H9 (cell line): ENCODE measurements around the gene LZTR1. TPM values are rescaled to one million over a fixed set of nuclear protein-coding genes. Genes with fewer than 3 reads are reported as not detected.

Source experiments
- DNase-seq: peaks from one replicate; pipeline ENCODE4 v3.0.0-alpha.2; 2017
- H2AFZ ChIP-seq: one replicate; pipeline ENCODE4 v1.6.1; 2013; ENCODE audit warnings: mild to moderate bottlenecking, low read length, control low read depth, moderate library complexity
- H2AK5ac ChIP-seq: 2 replicates; pipeline ENCODE4 v1.6.1; 2013; ENCODE audit warnings: low read length, control low read depth, mixed read lengths; ENCODE audit not compliant: insufficient read length
- H2BK120ac ChIP-seq: one replicate; pipeline ENCODE4 v1.6.1; 2013; ENCODE audit warnings: low read depth, mild to moderate bottlenecking, low read length, control low read depth, inconsistent platforms; ENCODE audit not compliant: poor library complexity, severe bottlenecking
- H2BK12ac ChIP-seq: 2 replicates; pipeline ENCODE4 v1.6.1; 2013; ENCODE audit warnings: low read length, control low read depth, mixed read lengths, low read depth; ENCODE audit not compliant: insufficient read length
- H2BK15ac ChIP-seq: 2 replicates; pipeline ENCODE4 v1.6.1; 2013; ENCODE audit warnings: low read depth, low read length, control low read depth
- H2BK20ac ChIP-seq: one replicate; pipeline ENCODE4 v1.6.1; 2013; ENCODE audit warnings: low read depth, mild to moderate bottlenecking, low read length, control low read depth, inconsistent platforms; ENCODE audit not compliant: poor library complexity, severe bottlenecking
- H2BK5ac ChIP-seq: 2 replicates; pipeline ENCODE4 v1.6.1; 2013; ENCODE audit warnings: low read length, control low read depth, mixed read lengths; ENCODE audit not compliant: insufficient read length
- H3K14ac ChIP-seq: 2 replicates; pipeline ENCODE4 v1.6.1; 2013; ENCODE audit warnings: low read length, control low read depth; ENCODE audit not compliant: insufficient read depth
- H3K18ac ChIP-seq: 2 replicates; pipeline ENCODE4 v1.6.1; 2013; ENCODE audit warnings: low read depth, mild to moderate bottlenecking, mixed read lengths, low read length, control low read depth; ENCODE audit not compliant: insufficient read length
- H3K23ac ChIP-seq: 2 replicates; pipeline ENCODE4 v1.6.1; 2013; ENCODE audit warnings: low read length, control low read depth, mixed read lengths, low read depth; ENCODE audit not compliant: insufficient read length
- H3K23me2 ChIP-seq: 2 replicates; pipeline ENCODE4 v1.6.1; 2013; ENCODE audit warnings: low read depth, mild to moderate bottlenecking, mixed read lengths, low read length, control low read depth; ENCODE audit not compliant: insufficient read length, poor library complexity, severe bottlenecking
- H3K27ac ChIP-seq: 2 replicates; pipeline ENCODE4 v1.5.1; 2013; ENCODE audit warnings: low read length, control low read depth, mixed read lengths, low read depth; ENCODE audit not compliant: insufficient read length
- H3K27me3 ChIP-seq: 2 replicates; pipeline ENCODE4 v1.6.1; 2013; ENCODE audit warnings: low read length, control low read depth, inconsistent platforms; ENCODE audit not compliant: insufficient read depth
- H3K4ac ChIP-seq: 2 replicates; pipeline ENCODE4 v1.6.1; 2013; ENCODE audit warnings: low read depth, mild to moderate bottlenecking, control low read depth, inconsistent platforms, low read length, moderate library complexity
- H3K4me1 ChIP-seq: 2 replicates; pipeline ENCODE4 v1.6.1; 2013; ENCODE audit warnings: low read length, control low read depth, inconsistent platforms; ENCODE audit not compliant: insufficient read depth
- H3K4me2 ChIP-seq: 2 replicates; pipeline ENCODE4 v1.6.1; 2013; ENCODE audit warnings: low read length, control low read depth, mixed read lengths; ENCODE audit not compliant: insufficient read length, insufficient read depth
- H3K56ac ChIP-seq: 2 replicates; pipeline ENCODE4 v1.6.1; 2013; ENCODE audit warnings: low read depth, mild to moderate bottlenecking, mixed read lengths, low read length, control low read depth; ENCODE audit not compliant: insufficient read length
- H3K79me1 ChIP-seq: 2 replicates; pipeline ENCODE4 v1.6.1; 2013; ENCODE audit warnings: low read depth, mild to moderate bottlenecking, moderate library complexity, low read length, control low read depth, inconsistent platforms; ENCODE audit not compliant: insufficient read depth, poor library complexity, severe bottlenecking
- H3K79me2 ChIP-seq: 2 replicates; pipeline ENCODE4 v1.6.1; 2013; ENCODE audit warnings: low read length, control low read depth, inconsistent platforms; ENCODE audit not compliant: insufficient read depth
- H3K9ac ChIP-seq: 2 replicates; pipeline ENCODE4 v1.6.1; 2013; ENCODE audit warnings: low read length, control low read depth, mixed read lengths; ENCODE audit not compliant: insufficient read length; ENCODE audit errors: extremely low read depth
- H3K9me3 ChIP-seq: one replicate; pipeline ENCODE4 v1.6.1; 2013; ENCODE audit warnings: low read depth, low read length, inconsistent platforms; ENCODE audit not compliant: control insufficient read depth
- H3T11ph ChIP-seq: one replicate; pipeline ENCODE4 v1.6.1; 2013; ENCODE audit warnings: mild to moderate bottlenecking, low read length, control low read depth, inconsistent platforms
- H4K20me1 ChIP-seq: one replicate; pipeline ENCODE4 v1.6.1; 2013; ENCODE audit not compliant: control insufficient read depth, insufficient read length, insufficient read depth
- H4K5ac ChIP-seq: 2 replicates; pipeline ENCODE4 v1.6.1; 2013; ENCODE audit warnings: low read depth, mild to moderate bottlenecking, mixed read lengths, low read length, control low read depth; ENCODE audit not compliant: insufficient read length
- H4K8ac ChIP-seq: replicated peaks from 2 replicates; pipeline ENCODE4 v1.6.1; 2013; ENCODE audit warnings: low read length, control low read depth, mixed read lengths, low read depth; ENCODE audit not compliant: insufficient read length
- H4K91ac ChIP-seq: 2 replicates; pipeline ENCODE4 v1.6.1; 2013; ENCODE audit warnings: low read depth, mild to moderate bottlenecking, moderate library complexity, mixed read lengths, low read length, control low read depth; ENCODE audit not compliant: insufficient read length
- H3K27ac Mint-ChIP-seq, 3 experiments: 2 replicates in 2 of 3; 3 replicates in 1 of 3; pipeline ENCODE4 v1.8.0; 2020 to 2021; ENCODE audit warnings: mixed read lengths in 3 of 3, mild to moderate bottlenecking in 1 of 3, moderate library complexity in 1 of 3
- H3K27me3 Mint-ChIP-seq: 2 replicates; pipeline ENCODE4 v1.8.0; 2021; ENCODE audit warnings: low read depth, mild to moderate bottlenecking, moderate library complexity, mixed read lengths
- H3K36me3 Mint-ChIP-seq, 3 experiments: 2 replicates in 2 of 3; 3 replicates in 1 of 3; pipeline ENCODE4 v1.8.0; 2020 to 2021; ENCODE audit warnings: low read depth in 3 of 3, mixed read lengths in 3 of 3; ENCODE audit not compliant: insufficient read depth in 1 of 3
- H3K4me1 Mint-ChIP-seq, 2 experiments: 2 replicates each; pipeline ENCODE4 v1.8.0; 2020; ENCODE audit warnings: mixed read lengths in 2 of 2
- H3K4me3 Mint-ChIP-seq, 2 experiments: 2 replicates in 1 of 2; 3 replicates in 1 of 2; pipeline ENCODE4 v1.8.0; 2020 to 2021; ENCODE audit warnings: mild to moderate bottlenecking in 2 of 2, mixed read lengths in 2 of 2, moderate library complexity in 1 of 2
- H3K9me3 Mint-ChIP-seq, 2 experiments: 2 replicates in 1 of 2; 3 replicates in 1 of 2; pipeline ENCODE4 v1.8.0; 2020; ENCODE audit warnings: mild to moderate bottlenecking in 2 of 2, mixed read lengths in 2 of 2, moderate library complexity in 1 of 2
- WGBS: extraction: QIAGEN DNeasy Blood & Tissue Kit; methylation state at CpG from one replicate; pipeline ENCODE4 v1.1.7; 2013; ENCODE audit warnings: missing lambda C conversion rate, low lambda C conversion rate, mixed read lengths; ENCODE audit not compliant: insufficient read length; ENCODE audit errors: extremely low coverage; 5-methylcytosine and 5-hydroxymethylcytosine counted together
- total RNA-seq: library from RNA; stranded (reverse); gene quantifications from 2 replicates; pipeline ENCODE4 v1.2.1, GENCODE V29; 2021
- TF ChIP-seq, protein P1 (sequence below): fragments of 200-600 bp; sonication (generic); conservative IDR thresholded peaks from 3 replicates; pipeline ENCODE4 v1.8.0; 2021; ENCODE audit warnings: antibody characterized with exemption, mild to moderate bottlenecking

Gene LZTR1
- total RNA-seq, 1 experiment from 2014 or later: 47.0 TPM

DNA sequence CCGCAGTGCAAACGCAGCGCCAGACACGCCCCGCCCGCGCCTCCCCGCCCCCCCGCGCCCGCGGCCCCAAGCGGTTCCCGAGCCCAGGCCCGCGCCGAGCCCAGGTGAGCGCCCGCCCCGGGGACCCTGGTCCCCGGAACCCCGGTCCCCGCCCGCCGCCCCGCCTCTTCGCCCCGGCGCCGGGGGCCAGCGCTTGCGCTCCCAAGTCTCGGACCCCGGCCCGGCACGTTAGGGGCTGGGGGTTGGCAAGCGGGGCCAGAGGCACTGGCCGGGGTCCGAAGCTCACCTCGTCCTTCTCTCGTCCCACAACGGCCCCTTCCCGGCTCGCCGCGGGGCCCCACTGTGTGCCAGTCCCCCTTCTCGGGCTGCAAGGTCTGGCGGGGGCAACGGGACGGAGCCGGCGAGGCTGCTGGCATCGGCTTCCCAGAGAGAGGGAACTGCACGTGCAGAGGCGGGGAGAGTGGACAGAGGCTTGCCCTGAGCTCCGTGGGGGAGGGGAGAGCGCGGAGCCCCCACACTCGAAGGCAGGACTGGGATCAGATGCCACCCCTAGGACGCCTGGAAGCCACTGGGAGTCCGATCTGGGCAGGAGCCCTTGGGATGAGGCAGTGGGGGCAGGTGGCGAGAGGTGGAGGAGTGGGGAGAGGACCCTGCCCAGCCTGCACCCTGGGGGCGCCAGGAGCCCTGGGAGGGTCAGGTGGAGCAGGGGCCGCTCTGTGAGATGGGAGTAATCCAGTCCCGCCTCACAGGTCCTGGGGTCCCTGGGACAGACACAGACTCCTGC, 16.8 kb upstream of the LZTR1 start:
- H4K8ac ChIP-seq: no peak overlapping the region
- no peak overlapping the region for H3K4ac ChIP-seq
- no peaks in the 10 kb centered on the region for H3K23me2 ChIP-seq
- H2BK120ac ChIP-seq: no peak overlapping the region
- H3K4me2 ChIP-seq: no peak overlapping the region
- H3K9me3 ChIP-seq: no peaks in the 10 kb centered on the region
- H3K9ac ChIP-seq: no peak overlapping the region
- H3T11ph ChIP-seq: no peak overlapping the region
- H3K79me2 ChIP-seq: no peaks in the 10 kb centered on the region
- H3K27ac ChIP-seq: no peak overlapping the region
- no peak overlapping the region for H4K91ac ChIP-seq
- no peak overlapping the region for H2BK5ac ChIP-seq
- H2BK15ac ChIP-seq: no peak overlapping the region
- TF ChIP-seq, protein P1, sequence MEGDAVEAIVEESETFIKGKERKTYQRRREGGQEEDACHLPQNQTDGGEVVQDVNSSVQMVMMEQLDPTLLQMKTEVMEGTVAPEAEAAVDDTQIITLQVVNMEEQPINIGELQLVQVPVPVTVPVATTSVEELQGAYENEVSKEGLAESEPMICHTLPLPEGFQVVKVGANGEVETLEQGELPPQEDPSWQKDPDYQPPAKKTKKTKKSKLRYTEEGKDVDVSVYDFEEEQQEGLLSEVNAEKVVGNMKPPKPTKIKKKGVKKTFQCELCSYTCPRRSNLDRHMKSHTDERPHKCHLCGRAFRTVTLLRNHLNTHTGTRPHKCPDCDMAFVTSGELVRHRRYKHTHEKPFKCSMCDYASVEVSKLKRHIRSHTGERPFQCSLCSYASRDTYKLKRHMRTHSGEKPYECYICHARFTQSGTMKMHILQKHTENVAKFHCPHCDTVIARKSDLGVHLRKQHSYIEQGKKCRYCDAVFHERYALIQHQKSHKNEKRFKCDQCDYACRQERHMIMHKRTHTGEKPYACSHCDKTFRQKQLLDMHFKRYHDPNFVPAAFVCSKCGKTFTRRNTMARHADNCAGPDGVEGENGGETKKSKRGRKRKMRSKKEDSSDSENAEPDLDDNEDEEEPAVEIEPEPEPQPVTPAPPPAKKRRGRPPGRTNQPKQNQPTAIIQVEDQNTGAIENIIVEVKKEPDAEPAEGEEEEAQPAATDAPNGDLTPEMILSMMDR: no peak
- H2AK5ac ChIP-seq: no peak overlapping the region
- peak overlapping the region; percentile 29 to 73; a peak in 3 of 5 replicates for H3K4me3 Mint-ChIP-seq
- H2BK12ac ChIP-seq: no peak overlapping the region
- peaks cover 84% of the 10 kb centered on the region for H3K27me3 Mint-ChIP-seq
- H2AFZ ChIP-seq: no peak overlapping the region
- H3K4me1 ChIP-seq: no peaks in the 10 kb centered on the region; the same call in 1 of the 2 replicates
- no peak overlapping the region for H3K23ac ChIP-seq
- peaks cover 31% of the 10 kb centered on the region; the same call in 1 of the 2 replicates for H3K27me3 ChIP-seq
- no peak overlapping the region for H3K27ac Mint-ChIP-seq
- H3K9me3 Mint-ChIP-seq: no peaks in the 10 kb centered on the region; a peak in 1 of 5 replicates
- H3K79me1 ChIP-seq: no peaks in the 10 kb centered on the region
- no peak overlapping the region for H2BK20ac ChIP-seq
- no peak overlapping the region for H3K18ac ChIP-seq
- H3K56ac ChIP-seq: no peak overlapping the region
- H4K5ac ChIP-seq: no peak overlapping the region
- H4K20me1 ChIP-seq: no peaks in the 10 kb centered on the region
- no CpG with 5 or more reads among the region's 65 CpGs for WGBS
- no peaks in the 10 kb centered on the region; a peak in 1 of 7 replicates for H3K36me3 Mint-ChIP-seq
- H3K4me1 Mint-ChIP-seq: peaks cover 18 to 23% of the 10 kb centered on the region in 2 experiments
- no peak overlapping the region for H3K14ac ChIP-seq
- no peak for DNase-seq
